ENCODE measurements around the gene STYXL1.

STYXL1 gene

GRCh38 chr7:75950111-75950681 is 97.6 kb downstream of the STYXL1 start:
- DNase-seq, result no peak

- no peak for DNase-seq
These were observed 99.6 kb downstream of the STYXL1 start for GRCh38 chr7:75948179-75948578.
